ENCODE results near the gene ZNF304.

ZNF304 gene

DNA sequence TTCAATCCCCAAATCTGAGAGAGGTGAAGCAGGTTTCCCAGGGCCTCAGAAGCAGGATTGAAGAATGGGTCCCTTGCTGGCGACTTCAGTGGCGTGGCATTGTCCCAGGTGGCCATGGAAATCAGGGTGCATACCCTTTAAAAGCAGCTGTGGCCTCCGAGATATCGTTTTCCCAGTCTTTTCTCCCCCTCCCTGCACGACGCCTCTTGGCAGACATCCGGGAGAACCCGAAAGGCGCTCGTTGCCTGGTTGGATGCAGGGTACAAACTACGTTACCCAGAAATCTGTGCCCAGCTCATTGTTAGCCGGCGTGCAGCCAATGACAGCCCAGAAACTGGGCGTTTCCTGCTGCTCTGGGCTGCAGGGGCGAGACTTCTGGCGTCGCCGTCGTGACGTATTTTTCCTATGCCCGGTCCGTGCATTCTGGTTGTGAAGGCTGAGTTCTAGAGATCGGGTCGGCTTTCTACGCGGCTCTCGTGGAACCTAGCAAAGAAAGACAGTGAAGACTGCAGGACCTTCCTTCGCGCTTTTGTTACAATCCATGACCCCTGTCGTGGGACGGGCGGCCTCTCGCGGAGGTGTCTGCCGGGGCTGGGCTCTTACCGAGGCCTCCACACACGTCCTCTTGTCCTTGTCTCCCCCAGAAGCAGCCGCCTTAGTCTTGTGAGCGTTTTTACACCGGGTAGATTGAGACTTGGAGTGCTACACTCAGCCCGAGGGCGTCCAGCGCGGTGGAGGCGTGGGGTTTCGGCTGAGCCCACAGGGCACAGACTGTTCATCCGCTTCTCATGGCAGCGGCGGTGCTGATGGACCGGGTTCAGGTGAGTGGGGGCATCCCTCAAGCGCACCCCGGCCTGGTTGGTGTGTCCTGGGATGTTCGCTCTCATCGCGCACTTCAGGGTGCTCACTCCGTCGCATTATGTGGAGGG, at the start of gene ZNF304:
TSS of gene ZNF304 (plus strand) at position 395 of the 929 bp plus-strand sequence. CDS start at position 789, 394 bp downstream.
- DNase-seq (ENCODE audit: low spot score) = peak; percentile 89

DNA sequence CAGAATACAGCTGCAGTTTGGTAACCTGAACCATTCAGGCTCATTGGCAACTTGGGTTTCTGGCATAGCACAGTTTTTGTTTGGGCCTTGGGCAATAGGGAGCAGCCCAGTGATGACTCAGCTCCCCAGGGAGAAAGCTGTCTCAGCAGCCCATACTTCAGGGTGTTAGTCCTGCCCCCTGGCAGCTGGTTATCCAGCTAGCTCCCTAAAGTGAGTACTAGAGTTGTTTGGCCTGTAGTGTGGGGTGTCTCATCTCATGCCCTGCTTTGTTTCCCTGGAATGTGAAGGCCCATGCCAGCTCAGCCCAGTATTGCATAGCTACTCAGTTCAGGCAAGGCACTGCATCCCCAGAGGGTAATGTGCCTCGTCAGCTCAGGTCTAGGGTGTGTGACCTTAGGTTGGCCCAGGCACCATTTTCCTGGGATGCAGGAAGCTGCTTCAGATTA, 49.0 kb upstream of the ZNF304 start:
- no peak for DNase-seq (ENCODE audit: low spot score)

GRCh38 chr19:57302727-57303401, 48.2 kb upstream of the ZNF304 start:
- no peak for DNase-seq (ENCODE audit: low spot score)

- no peak for DNase-seq (ENCODE audit: low spot score)
These were observed 46.0 kb upstream of the ZNF304 start for GRCh38 chr19:57305056-57305455.

GRCh38 chr19:57308514-57308913, 42.6 kb upstream of the ZNF304 start:
- no peak for DNase-seq (ENCODE audit: low spot score)

DNA sequence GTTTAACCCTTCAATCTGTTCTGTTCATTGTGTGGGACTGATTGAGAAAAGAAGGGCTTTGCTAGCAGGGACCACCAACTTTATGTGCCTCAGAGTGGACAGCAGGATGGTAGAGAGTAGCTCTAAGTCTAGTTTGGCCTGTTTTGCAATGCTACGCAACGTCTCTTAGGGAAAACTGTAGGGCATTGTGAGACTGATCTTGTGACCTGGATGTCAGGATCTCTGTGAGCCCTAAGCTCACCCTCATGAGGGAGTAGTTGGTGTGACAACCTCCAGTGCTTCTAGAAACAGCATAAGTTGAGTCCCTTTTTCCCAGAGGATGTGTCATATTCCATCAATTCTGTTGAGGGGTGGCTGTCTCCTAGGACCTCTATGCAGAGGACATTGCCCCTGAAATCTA, 40.3 kb upstream of the ZNF304 start:
- DNase-seq (ENCODE audit: low spot score) = no peak

GRCh38 chr19:57314146-57314545, 36.9 kb upstream of the ZNF304 start:
- DNase-seq (ENCODE audit: low spot score) = no peak

GRCh38 chr19:57317503-57317902, 33.6 kb upstream of the ZNF304 start:
- no peak for DNase-seq (ENCODE audit: low spot score)

DNA sequence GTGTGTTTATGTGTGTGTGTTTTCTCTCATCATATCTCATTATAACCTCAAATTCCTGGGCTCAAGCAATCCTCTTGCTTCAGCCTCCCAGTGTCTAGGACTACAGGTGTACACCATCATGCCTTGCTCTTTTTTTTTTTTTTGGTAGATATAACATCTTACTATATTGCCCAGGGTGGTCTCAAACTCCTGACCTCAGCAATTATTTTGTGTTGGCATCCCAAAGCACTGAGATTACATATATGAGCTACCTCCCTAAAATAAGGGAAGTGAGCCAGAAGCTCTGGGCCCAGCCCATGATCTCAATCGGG, 31.2 kb upstream of the ZNF304 start:
- DNase-seq (ENCODE audit: low spot score) = no peak

GRCh38 chr19:57320180-57321084, 30.6 kb upstream of the ZNF304 start, which contains the start of gene ZNF543:
Gene ZNF543, plus strand, starts transcription at chr19:57320472. Its CDS starts 382 bp downstream, at chr19:57320854.
- DNase-seq (ENCODE audit: low spot score) = peak; percentile 98

GRCh38 chr19:57321116-57321515, 30.0 kb upstream of the ZNF304 start:
- no peak for DNase-seq (ENCODE audit: low spot score)

DNA sequence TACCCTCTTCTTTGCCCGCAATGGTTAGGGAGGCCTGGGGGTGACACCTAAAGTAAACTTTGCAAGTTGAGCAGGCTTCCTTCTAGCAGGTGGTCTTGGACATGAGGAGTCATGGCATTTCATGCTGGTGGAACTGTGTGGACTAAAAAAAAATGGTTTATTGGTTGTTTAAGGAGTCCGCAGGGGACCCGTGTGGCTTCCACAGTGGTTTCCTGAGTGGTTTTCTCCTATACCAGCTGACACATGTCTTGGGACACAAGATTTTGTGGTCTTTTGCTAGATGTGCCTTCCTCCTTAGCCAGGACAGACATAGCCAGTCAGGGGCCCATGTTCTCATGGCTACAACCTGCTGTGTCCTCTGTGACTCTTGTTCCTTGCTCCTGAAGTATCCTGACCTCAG, 29.3 kb upstream of the ZNF304 start:
- DNase-seq (ENCODE audit: low spot score) = no peak

DNA sequence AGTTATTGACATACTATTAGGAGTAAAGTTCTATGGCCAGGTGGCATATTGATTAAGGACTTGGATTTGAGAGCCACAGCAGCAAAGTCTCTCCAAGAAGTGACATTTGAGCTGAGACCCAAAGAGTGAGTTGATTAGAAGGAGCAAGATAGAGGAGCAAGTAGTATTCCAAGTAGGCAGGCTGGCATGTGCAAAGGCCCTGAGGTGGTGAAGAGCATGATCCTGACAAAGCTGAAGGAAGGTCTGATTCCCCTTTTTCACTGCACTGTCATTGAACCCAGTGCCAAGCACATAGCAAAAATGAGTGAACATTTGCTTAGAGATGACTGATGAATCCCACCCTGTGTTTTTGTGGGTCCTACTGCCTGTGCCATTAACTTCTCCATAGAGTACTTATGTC, 26.1 kb upstream of the ZNF304 start:
- DNase-seq (ENCODE audit: low spot score) = no peak

DNA sequence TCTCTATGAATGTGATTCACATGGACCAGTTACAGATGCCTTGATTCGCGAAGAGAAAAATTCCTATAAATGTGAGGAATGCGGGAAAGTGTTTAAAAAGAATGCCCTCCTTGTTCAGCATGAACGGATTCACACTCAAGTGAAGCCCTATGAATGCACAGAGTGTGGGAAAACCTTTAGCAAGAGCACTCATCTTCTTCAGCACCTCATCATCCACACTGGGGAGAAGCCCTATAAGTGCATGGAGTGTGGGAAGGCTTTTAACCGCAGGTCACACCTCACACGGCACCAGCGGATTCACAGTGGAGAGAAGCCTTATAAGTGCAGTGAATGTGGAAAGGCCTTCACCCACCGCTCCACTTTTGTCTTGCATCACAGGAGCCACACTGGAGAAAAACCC, 23.1 kb upstream of the ZNF304 start:
- DNase-seq (ENCODE audit: low spot score) = no peak

- DNase-seq (ENCODE audit: low spot score) = no peak
These were observed 16.9 kb upstream of the ZNF304 start for GRCh38 chr19:57334191-57334590.

GRCh38 chr19:57338877-57339276, 12.2 kb upstream of the ZNF304 start:
- no peak for DNase-seq (ENCODE audit: low spot score)

DNA sequence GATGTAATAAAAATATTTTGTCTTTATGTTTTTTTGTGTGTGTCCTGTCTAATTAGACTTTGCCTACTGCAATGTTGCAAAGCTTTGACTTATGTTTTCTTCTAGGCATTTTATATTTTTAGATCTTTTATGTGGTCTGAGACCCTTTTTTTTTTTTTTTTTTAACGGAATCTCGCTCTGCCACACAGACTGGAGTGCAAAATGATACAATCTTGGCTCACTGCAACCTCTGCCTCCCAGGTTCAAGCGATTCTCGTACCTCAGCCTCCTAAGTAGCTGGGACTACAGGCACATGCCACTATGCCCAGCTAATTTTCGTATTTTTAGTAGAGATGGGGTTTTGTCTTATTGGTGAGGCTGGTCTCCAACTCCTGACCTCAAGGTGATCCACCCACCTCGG, 8.5 kb upstream of the ZNF304 start:
- no peak for DNase-seq (ENCODE audit: low spot score)

DNA sequence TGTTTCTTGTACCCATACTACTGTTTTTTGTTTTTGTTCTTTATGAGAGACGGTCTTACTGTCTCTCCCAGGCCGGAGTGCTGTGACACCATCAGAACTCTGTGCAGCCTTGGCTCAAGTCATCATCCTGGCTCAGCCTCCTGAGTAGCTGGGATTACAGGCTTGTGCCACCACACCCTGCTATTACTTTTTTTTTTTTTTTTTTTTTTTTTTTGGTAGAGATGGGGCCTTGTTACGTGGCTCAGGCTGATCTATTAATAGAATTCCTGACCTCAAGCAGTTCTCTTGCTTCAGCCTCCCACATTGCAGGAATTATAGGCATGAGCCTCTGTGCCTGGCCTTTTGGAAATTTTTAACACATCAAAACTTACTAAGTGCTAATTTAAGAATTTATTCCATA, 2.9 kb upstream of the ZNF304 start:
- no peak for DNase-seq (ENCODE audit: low spot score)

GRCh38 chr19:57351867-57352266, 796 bp downstream of the ZNF304 start:
- no peak for DNase-seq (ENCODE audit: low spot score)

DNA sequence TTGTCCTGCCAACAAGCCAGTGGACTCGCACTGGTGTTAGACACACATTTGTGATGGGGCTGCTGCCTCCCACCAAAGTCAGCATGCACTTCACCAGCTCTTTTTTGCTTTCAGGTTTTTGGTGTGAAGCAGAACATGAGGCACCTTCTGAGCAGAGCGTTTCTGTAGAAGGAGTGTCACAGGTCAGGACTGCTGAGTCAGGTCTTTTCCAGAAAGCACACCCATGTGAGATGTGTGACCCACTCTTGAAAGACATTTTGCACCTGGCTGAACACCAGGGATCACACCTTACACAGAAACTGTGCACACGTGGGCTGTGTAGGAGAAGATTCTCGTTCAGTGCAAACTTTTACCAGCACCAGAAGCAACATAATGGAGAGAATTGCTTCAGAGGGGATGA, 4.8 kb downstream of the ZNF304 start:
- DNase-seq (ENCODE audit: low spot score) = no peak

GRCh38 chr19:57357406-57357805, 6.3 kb downstream of the ZNF304 start:
- no peak for DNase-seq (ENCODE audit: low spot score)

- DNase-seq (ENCODE audit: low spot score) = no peak
These were observed 8.2 kb downstream of the ZNF304 start for GRCh38 chr19:57359300-57359699.

Measured in HuH-7.5 (cell line).